NOMO-1 treated with DMSO at 0.1 percent for 48 hours (cell line): ENCODE results near the gene CD101.
A peak's percentile ranks its signal among the peaks of the same experiment; 100 is the strongest.

Experiments
- DNase-seq: peaks from one replicate; lab custom pipeline; 2025; ENCODE audit not compliant: unreplicated experiment; lab: John Stamatoyannopoulos, UW

The CD101 gene

GRCh38 chr1:116984406-116985160, 17.0 kb upstream of the CD101 start:
- no peak for DNase-seq

GRCh38 chr1:116986421-116987255, 14.9 kb upstream of the CD101 start:
- no peak for DNase-seq

- DNase-seq, result no peak
Observed at GRCh38 chr1:116987256-116987555, 14.4 kb upstream of the CD101 start.

GRCh38 chr1:116988248-116988647, 13.3 kb upstream of the CD101 start:
- DNase-seq, result no peak

DNA sequence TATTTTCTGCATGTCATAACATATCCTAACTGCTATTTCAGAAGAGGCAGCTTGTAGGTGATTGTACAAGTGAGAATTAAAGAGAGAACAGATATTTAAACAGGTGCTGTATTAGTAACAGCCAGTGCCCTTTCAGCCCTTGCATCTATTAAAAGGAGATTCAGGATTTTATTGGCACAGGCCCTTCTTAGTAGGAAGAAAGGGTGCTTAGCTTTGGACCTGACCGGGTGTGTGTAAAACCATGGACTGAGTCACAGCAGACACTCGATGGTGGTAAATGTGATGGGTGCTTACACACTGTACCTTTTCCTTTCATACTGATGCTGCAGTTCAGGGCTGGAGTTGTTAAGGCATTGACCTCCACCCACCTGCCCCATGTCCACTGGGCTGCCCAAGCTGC, 12.7 kb upstream of the CD101 start:
- no peak for DNase-seq

- no peak for DNase-seq
Observed at GRCh38 chr1:116989835-116990234, 11.7 kb upstream of the CD101 start.

- peak; percentile 74 for DNase-seq
Observed at GRCh38 chr1:116990612-116991151, 10.9 kb upstream of the CD101 start.

- DNase-seq, result peak; percentile 33
Observed at GRCh38 chr1:116991171-116991845, 10.3 kb upstream of the CD101 start.

GRCh38 chr1:116991918-116992317, 9.6 kb upstream of the CD101 start:
- DNase-seq, result no peak

- DNase-seq, result no peak
Observed at GRCh38 chr1:116993286-116993685, 8.3 kb upstream of the CD101 start.

- no peak for DNase-seq
Observed at GRCh38 chr1:116994411-116994810, 7.1 kb upstream of the CD101 start.

DNA sequence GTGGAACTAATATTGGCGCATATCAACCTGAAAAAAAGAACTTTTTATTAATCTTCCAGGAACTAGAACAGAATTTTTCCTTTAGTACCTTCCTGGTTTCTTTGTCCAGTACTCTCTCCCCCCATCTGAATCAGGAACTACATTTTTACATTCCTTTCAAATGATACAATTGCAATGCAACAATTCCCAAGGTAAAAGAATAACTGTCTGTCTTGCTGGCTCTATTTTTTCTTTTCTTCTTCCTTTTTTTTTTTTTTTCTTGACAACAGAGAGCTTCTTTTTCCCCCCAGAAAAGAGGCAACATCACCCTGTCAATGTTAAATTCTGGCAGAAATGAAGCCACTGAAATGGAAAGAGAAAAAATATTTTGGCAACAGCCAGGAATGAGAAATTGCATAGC, 4.5 kb upstream of the CD101 start:
- DNase-seq, result no peak

DNA sequence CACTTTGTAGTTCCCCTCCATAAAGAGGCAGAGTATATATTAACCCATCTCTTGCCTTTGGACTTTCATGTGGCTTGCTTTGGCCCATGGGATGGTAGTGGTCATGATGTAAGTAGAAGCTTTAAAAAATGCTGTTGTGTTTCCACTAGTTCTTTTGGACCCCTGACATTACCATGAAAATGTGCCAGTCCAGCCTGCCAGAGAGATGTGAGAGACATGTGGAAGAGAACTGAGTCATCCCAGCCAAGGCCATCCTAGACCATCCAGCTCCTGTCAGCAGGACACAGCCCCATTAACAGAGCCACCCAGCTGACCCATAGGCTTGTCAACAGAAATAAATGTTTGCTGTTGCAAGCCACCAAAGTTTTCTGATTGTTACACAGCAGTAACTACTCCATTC, 3.9 kb upstream of the CD101 start:
- no peak for DNase-seq

- DNase-seq, result no peak
Observed at GRCh38 chr1:116999596-116999995, 2.0 kb upstream of the CD101 start.

DNA sequence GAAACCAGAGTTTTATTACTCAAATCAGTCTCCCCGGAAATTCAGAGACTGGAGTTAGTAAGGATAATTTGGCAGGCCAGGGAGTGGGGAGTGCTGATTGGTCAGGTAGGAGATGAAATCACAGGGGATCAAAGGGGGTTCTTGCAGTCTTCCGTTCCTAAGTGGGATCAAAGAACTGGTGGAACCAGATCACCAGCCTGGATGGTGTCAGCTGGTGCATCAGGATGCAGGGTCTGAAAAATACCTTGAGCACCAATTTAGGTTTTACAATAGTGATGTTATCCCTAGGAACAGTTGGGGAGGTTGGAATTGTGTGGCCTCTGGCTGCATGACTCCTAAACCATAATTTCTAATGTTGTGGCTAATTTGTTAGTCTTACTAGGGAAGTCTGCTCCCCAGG, 1.4 kb upstream of the CD101 start:
- no peak for DNase-seq

- DNase-seq, result peak; percentile 99
Observed at GRCh38 chr1:117003223-117003875, 1.8 kb downstream of the CD101 start.

- no peak for DNase-seq
Observed at GRCh38 chr1:117007719-117008013, 6.1 kb downstream of the CD101 start.

GRCh38 chr1:117008656-117009055, 7.1 kb downstream of the CD101 start:
- no peak for DNase-seq

- peak; percentile 83 for DNase-seq
Observed at GRCh38 chr1:117009132-117009531, 7.6 kb downstream of the CD101 start.

DNA sequence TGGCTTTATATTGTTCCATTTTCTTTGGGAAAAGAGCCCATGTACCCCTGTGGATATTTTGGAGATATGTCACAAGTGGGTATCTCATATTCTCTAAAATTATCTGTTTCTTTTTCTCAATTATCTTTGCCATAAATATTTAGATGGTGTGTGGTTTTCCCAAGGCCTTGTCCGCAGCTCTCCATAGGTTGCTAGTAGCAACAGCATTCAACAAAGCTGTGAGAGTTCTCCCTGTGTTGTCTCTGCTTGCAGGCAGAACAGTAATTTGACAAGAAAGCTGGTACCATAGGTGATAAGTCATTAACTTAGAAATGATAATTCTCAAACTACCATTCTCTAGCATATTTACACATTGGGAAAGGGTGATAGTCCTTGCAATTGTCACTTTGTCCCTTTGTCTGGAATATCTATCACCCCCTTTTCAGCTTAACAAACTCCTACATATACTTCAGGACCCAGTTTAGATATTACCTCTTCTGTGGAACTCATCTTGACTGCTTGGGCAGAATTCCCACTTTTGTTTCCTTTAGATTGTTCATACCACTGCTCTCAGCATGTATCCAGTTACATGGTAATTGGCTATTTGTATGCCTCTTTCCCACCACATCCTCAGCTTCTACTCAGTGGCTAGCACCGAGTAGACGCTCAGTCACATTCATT, 8.9 kb downstream of the CD101 start:
- DNase-seq, result no peak

- no peak for DNase-seq
Observed at GRCh38 chr1:117011334-117011733, 9.8 kb downstream of the CD101 start.
